ENCODE measurements around the gene ZNHIT3. TPM values are rescaled to one million over a fixed set of nuclear protein-coding genes. Genes with fewer than 3 reads are reported as not detected.
A peak's percentile ranks its signal among the peaks of the same experiment; 100 is the strongest.

The ZNHIT3 gene
- total and polyA plus RNA-seq, 2 of the 13 experiments (the other 11 are each of a cell fraction or from before 2014, with no cell fraction given): 66.6 to 77.4 TPM

DNA sequence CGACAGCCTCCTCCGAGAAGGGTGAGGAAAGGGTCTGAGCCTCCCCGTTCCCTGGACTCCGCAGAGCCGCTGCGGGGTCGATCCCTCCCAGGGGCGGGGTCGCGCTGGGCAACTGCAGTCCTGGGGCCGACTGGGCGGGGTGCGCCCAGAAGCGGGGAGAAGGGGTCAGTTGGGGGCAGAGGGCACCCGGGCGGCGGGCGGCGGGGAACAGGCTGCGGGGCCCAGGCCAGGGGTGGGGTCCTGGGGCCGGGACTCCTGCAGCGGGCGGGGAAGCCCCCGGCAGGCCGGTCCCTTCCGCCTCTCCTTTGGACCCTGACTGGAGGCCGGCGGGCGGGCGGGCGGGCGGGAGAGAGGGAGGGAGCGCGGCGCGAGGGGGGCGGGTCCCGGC lies 58.6 kb downstream of the ZNHIT3 start (continued):
- TF ChIP-seq SPEN (CRISPR knock-in tag; IDR thresholded peaks at IDR 0.05; ENCODE audit: low read depth) (0 out of 2 replicates have a peak, but pooled peaks have one; percentile 2), ZNF749 (CRISPR knock-in tag; IDR thresholded peaks at IDR 0.05; ENCODE audit: borderline replicate concordance) (no peak), SNAPC4 (CRISPR knock-in tag; IDR thresholded peaks at IDR 0.05) (0 out of 2 replicates have a peak, but pooled peaks have one; percentile 1), ZNF850 (CRISPR knock-in tag; conservative IDR thresholded peaks at IDR 0.05) (peak; percentile 72; the same call in 1 of the 2 replicates), TOPORS (CRISPR knock-in tag; IDR thresholded peaks at IDR 0.05) (0 out of 2 replicates have a peak, but pooled peaks have one; percentile 8), THRA (CRISPR knock-in tag; IDR thresholded peaks at IDR 0.05; ENCODE audit: borderline replicate concordance) (peak; percentile 4; the same call in 1 of the 2 replicates), ZNF543 (CRISPR knock-in tag; IDR thresholded peaks at IDR 0.05) (peak; percentile 22; the same call in 1 of the 2 replicates), ZNF841 (CRISPR knock-in tag; IDR thresholded peaks at IDR 0.05; ENCODE audit: borderline replicate concordance) (peak; percentile 70; the same call in 1 of the 2 replicates), GLI4 (CRISPR knock-in tag; IDR thresholded peaks at IDR 0.05; ENCODE audit: borderline replicate concordance) (no peak), ZFP82 (CRISPR knock-in tag; IDR thresholded peaks at IDR 0.05; ENCODE audit: borderline replicate concordance) (peak; percentile 86; the same call in 1 of the 2 replicates), ZNF430 (CRISPR knock-in tag; IDR thresholded peaks at IDR 0.05) (peak; percentile 73; the same call in 1 of the 2 replicates), ZNF558 (CRISPR knock-in tag; IDR thresholded peaks at IDR 0.05; ENCODE audit: borderline replicate concordance) (0 out of 2 replicates have a peak, but pooled peaks have one; percentile 37), SRSF1 (optimal IDR thresholded peaks at IDR 0.05; ENCODE audit: low read depth, low read length) (peak; percentile 3)
- TF ChIP-seq, protein P1, sequence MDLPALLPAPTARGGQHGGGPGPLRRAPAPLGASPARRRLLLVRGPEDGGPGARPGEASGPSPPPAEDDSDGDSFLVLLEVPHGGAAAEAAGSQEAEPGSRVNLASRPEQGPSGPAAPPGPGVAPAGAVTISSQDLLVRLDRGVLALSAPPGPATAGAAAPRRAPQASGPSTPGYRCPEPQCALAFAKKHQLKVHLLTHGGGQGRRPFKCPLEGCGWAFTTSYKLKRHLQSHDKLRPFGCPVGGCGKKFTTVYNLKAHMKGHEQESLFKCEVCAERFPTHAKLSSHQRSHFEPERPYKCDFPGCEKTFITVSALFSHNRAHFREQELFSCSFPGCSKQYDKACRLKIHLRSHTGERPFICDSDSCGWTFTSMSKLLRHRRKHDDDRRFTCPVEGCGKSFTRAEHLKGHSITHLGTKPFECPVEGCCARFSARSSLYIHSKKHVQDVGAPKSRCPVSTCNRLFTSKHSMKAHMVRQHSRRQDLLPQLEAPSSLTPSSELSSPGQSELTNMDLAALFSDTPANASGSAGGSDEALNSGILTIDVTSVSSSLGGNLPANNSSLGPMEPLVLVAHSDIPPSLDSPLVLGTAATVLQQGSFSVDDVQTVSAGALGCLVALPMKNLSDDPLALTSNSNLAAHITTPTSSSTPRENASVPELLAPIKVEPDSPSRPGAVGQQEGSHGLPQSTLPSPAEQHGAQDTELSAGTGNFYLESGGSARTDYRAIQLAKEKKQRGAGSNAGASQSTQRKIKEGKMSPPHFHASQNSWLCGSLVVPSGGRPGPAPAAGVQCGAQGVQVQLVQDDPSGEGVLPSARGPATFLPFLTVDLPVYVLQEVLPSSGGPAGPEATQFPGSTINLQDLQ (CRISPR knock-in tag; IDR thresholded peaks at IDR 0.05): 0 out of 2 replicates have a peak, but pooled peaks have one; percentile 6
- TF ChIP-seq, protein P2, sequence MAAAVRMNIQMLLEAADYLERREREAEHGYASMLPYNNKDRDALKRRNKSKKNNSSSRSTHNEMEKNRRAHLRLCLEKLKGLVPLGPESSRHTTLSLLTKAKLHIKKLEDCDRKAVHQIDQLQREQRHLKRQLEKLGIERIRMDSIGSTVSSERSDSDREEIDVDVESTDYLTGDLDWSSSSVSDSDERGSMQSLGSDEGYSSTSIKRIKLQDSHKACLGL (CRISPR knock-in tag; IDR thresholded peaks at IDR 0.05): 0 out of 2 replicates have a peak, but pooled peaks have one; percentile 17
- TF ChIP-seq, protein P3, sequence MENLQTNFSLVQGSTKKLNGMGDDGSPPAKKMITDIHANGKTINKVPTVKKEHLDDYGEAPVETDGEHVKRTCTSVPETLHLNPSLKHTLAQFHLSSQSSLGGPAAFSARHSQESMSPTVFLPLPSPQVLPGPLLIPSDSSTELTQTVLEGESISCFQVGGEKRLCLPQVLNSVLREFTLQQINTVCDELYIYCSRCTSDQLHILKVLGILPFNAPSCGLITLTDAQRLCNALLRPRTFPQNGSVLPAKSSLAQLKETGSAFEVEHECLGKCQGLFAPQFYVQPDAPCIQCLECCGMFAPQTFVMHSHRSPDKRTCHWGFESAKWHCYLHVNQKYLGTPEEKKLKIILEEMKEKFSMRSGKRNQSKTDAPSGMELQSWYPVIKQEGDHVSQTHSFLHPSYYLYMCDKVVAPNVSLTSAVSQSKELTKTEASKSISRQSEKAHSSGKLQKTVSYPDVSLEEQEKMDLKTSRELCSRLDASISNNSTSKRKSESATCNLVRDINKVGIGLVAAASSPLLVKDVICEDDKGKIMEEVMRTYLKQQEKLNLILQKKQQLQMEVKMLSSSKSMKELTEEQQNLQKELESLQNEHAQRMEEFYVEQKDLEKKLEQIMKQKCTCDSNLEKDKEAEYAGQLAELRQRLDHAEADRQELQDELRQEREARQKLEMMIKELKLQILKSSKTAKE (CRISPR knock-in tag; IDR thresholded peaks at IDR 0.05; ENCODE audit: borderline replicate concordance): 0 out of 2 replicates have a peak, but pooled peaks have one; percentile 1
